Activated naive CD4-positive, alpha-beta T cell treated with anti-CD3 and anti-CD28 coated beads, Interleukin-2, amount 10 ng/mL, durations not matched to agents 7 days and 5 days (primary cell): ENCODE measurements around the gene CR2.
"Not testable (repeated sequence)": the region's sequence is repeated elsewhere in the genome, so short reads cannot be mapped to it uniquely, and the experiment has no call there.

ENCODE experiments used
- CTCF ChIA-PET: fragments of 350-600 bp; sonication (Branson Sonifier 250); formaldehyde crosslinking; loops from one replicate; lab custom pipeline; 2021; ENCODE audit warnings: antibody characterized with exemption; lab: Charles Lee
- DNase-seq: peaks from one replicate; pipeline ENCODE4 v3.0.0-alpha.2; 2020
- H3K27ac Mint-ChIP-seq: one replicate; pipeline ENCODE4 v1.8.0; 2021; ENCODE audit warnings: mild to moderate bottlenecking, moderate library complexity, mixed read lengths
- H3K27me3 Mint-ChIP-seq: one replicate; pipeline ENCODE4 v1.8.0; 2021; ENCODE audit warnings: mild to moderate bottlenecking, mixed read lengths
- H3K36me3 Mint-ChIP-seq: one replicate; pipeline ENCODE4 v1.8.0; 2021; ENCODE audit warnings: mixed read lengths
- H3K4me1 Mint-ChIP-seq: one replicate; pipeline ENCODE4 v1.8.0; 2021; ENCODE audit warnings: mixed read lengths
- H3K4me3 Mint-ChIP-seq: one replicate; pipeline ENCODE4 v1.8.0; 2021; ENCODE audit warnings: mild to moderate bottlenecking, moderate library complexity, mixed read lengths
- H3K9me3 Mint-ChIP-seq: one replicate; pipeline ENCODE4 v1.8.0; 2021; ENCODE audit warnings: mixed read lengths

CR2 gene

DNA sequence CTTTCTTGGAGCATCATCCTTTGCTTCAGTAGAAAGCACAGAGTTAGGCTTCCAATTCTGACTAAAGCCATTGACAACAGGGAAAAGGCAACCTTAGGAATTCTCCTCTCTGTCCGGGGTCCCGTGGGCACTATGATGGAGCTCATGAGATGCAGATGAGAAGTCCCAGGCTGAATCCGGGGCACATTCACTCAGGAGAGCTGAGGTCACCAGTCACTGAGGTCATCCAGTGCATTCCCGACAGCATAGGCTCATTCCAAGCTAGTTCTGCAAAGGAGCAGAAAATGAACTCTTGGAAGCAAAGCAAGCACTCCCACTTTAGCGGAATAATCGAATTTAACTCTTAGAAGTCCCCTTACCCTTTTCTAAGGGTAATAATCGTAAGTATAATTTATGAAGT lies 48.6 kb downstream of the CR2 start:
- Mint-ChIP-seq H3K4me1 (no peaks in the 10 kb centered on the region), H3K9me3 (no peaks in the 10 kb centered on the region), H3K27ac (no peak overlapping the region), H3K4me3 (no peak overlapping the region), H3K36me3 (no peaks in the 10 kb centered on the region), H3K27me3 (peaks cover 30% of the 10 kb centered on the region)
- CTCF ChIA-PET = interaction anchor here (1.2 kb wide), 1 partner anchor 520 kb away, joined by 4 read pairs; no protein-coding TSS in a partner anchor
- DNase-seq = no peak

DNA sequence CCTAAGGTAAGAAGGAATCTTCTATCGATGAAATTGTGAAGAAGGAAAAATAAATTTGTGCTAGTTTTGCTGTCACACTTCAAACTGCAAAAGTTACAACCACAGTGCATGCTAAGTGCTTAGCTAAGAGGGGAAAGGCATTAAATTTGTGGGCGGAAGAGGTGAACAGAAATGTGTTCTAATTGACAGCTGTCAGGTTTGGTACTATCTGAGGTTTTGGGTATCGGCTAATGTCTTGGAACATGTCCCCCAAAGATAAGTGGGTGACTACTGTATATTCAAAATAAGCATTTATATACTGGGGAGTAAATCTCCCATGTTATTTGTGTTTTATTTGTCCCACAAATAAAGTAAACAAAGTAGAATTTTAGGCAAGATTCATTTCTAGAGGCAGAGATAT lies 49.8 kb downstream of the CR2 start:
- Mint-ChIP-seq H3K9me3 (no peaks in the 10 kb centered on the region), H3K27ac (no peak overlapping the region), H3K4me1 (no peaks in the 10 kb centered on the region), H3K36me3 (no peaks in the 10 kb centered on the region), H3K27me3 (peaks cover 28% of the 10 kb centered on the region), H3K4me3 (no peak overlapping the region)
- CTCF ChIA-PET = no interaction called here
- no peak for DNase-seq

DNA sequence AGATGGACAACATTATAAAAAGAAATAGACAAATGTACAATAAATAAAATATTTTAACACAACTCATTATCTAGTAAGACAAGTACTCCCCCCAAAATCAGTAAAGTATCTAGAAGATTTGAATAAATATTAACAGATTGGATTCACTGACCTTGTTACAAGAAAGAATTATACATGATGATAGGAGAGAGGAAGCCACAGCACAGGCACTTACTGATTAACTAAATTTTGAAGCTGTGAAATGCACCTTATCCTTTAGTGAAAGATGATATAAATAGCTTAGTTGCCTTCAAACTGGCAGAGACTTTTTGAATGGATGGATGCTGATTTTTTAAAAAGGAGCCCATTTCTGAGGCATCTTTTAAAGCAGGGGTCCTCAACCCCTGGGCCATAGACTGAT lies 50.3 kb downstream of the CR2 start:
- Mint-ChIP-seq H3K4me3 (no peak overlapping the region), H3K27me3 (peaks cover 33% of the 10 kb centered on the region), H3K4me1 (no peaks in the 10 kb centered on the region), H3K9me3 (no peaks in the 10 kb centered on the region), H3K36me3 (no peaks in the 10 kb centered on the region), H3K27ac (no peak overlapping the region)
- CTCF ChIA-PET = no interaction called here
- DNase-seq = no peak

DNA sequence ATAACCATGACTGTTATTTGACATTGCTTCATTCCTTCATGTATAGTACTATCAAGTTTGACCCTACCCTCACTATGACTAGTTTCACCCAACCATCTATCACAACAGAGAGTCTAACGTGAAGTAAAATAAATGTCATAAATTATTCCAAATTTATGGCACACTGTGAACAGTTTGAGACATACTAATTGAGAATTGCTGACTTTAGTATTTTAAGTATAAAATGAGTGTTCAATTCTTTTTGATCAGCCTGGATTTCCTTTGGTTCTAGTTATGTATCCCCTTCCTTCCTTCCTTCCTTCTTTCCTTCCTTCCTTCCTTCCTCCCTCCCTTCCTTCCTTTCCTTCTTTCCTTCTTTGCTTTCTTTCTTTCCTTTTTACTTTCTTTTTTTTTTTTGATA lies 56.3 kb downstream of the CR2 start:
- DNase-seq = no peak
- no peaks in the 10 kb centered on the region for H3K36me3 Mint-ChIP-seq
- peaks cover 25% of the 10 kb centered on the region for H3K27me3 Mint-ChIP-seq
- no peaks in the 10 kb centered on the region for H3K4me1 Mint-ChIP-seq
- no peak overlapping the region for H3K4me3 Mint-ChIP-seq
- CTCF ChIA-PET = no interaction called here
- no peak overlapping the region for H3K27ac Mint-ChIP-seq
- H3K9me3 Mint-ChIP-seq = no peaks in the 10 kb centered on the region

DNA sequence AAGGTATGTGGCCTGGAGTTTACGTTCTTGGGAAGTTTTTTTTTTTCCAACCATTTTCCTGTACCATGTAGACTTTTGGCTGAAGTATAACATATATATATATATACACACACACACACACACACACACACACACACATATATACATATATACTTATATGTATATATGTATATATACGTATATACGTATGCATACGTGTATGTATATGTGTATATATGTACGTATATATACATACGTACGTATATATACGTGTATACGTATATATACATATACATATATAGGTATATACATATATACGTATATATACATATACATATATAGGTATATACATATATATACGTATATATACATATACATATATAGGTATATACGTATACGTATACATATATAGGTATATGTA lies 60.8 kb downstream of the CR2 start:
- no peaks in the 10 kb centered on the region for H3K36me3 Mint-ChIP-seq
- H3K4me1 Mint-ChIP-seq = no peaks in the 10 kb centered on the region
- no peak for DNase-seq
- CTCF ChIA-PET = interaction anchor here (1.4 kb wide), 1 partner anchor 15 kb away, joined by 3 read pairs; no protein-coding TSS in a partner anchor
- peaks cover 13% of the 10 kb centered on the region for H3K27me3 Mint-ChIP-seq
- H3K4me3 Mint-ChIP-seq = no peak overlapping the region
- no peak overlapping the region for H3K27ac Mint-ChIP-seq
- H3K9me3 Mint-ChIP-seq = no peaks in the 10 kb centered on the region

DNA sequence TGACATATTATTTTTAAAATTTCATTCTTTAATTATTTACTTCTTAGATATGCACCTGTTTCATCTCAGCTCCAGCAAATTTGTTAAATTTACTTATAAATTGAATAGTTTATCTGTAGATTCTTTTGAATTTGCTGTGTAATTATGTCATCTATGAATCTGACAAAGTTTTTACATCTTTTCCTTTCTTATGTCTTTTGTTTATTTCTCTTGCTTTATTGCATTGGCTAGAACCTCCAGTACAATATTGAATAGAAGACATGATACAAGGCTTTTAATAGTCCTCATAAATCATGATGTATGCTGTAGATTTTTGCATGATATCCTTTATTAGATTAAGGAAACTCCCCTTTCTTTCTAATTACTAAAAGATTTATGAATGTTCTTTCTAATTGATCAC lies 62.6 kb downstream of the CR2 start:
- Mint-ChIP-seq H3K9me3 (no peaks in the 10 kb centered on the region), H3K4me1 (no peaks in the 10 kb centered on the region), H3K36me3 (no peaks in the 10 kb centered on the region), H3K27me3 (peaks cover 16% of the 10 kb centered on the region), H3K27ac (no peak overlapping the region), H3K4me3 (no peak overlapping the region)
- CTCF ChIA-PET = no interaction called here
- DNase-seq = no peak

DNA sequence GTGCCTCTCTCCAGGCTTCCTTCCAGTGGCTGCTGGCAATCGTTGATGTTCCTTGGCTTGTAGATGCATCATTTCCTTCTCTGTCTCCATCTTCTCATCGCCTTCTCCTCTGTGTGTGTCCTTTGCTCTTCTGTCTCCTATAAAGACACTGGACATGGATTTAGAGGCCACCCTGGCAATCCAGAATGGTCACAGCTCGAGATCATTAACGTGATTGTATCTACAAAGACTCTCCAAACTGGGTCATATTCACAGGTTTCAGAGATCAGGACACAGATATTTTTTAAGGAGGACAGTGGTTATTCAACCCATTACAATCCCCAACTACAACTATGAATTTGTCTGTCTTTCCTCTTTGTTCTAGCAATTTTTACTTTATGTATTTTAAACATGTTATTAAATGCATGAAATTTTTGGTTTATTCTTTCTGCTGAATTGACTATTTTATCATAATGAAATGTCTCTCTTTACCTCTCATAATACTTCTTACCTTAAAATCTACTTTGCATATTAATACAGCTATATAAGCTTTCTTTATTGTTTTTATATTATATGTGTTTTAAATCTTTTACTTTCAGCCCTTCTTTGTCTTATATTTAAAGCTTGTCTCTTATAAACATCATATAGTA lies 64.6 kb downstream of the CR2 start:
- no peak overlapping the region for H3K4me3 Mint-ChIP-seq
- no peaks in the 10 kb centered on the region for H3K9me3 Mint-ChIP-seq
- H3K4me1 Mint-ChIP-seq = no peaks in the 10 kb centered on the region
- no peak for DNase-seq
- peaks cover 12% of the 10 kb centered on the region for H3K27me3 Mint-ChIP-seq
- CTCF ChIA-PET = interaction anchor here (1.2 kb wide), 1 partner anchor 19 kb away, joined by 4 read pairs; no protein-coding TSS in a partner anchor
- no peak overlapping the region for H3K27ac Mint-ChIP-seq
- H3K36me3 Mint-ChIP-seq = no peaks in the 10 kb centered on the region

DNA sequence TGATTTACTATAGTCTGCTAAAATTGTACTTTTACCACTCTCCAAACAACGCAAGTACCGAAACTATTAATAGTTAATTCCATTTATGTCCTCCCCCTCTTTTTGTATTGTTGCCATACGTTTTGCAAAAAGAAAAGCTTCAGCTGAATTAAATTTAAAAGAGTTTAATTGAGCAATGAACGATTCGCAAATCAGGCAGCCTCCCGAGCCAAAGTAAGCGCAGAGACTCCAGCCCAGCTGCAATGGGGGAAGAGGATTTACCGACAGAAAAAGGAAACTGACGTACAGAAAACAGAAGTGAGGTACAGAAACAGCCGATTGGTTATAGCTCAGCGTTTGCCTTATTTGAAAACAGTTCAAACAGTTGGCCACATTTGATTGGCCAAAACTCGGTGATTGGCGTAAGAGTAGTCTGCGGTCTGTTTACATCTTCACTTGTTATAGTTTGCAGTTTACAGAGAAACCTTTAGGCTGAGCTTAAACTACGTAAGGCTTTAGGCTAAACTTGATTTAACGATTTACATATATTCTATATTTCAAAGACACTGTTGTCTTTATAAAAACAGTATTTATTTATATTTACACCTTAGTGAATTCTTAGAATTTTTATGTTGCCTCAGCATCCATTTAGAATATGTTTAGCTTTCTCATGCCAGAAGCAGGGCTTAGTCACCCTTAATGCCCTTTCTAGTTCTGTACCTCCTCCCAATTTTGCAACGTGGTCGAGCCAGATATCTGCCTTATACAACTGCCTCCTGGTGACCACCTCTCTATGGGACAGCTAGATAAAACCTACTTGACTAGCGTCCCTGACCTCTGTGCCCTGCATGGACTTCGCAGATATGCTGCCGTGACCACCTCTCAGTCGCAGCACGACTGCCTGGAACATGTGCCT lies 65.6 kb downstream of the CR2 start:
- CTCF ChIA-PET = interaction anchor here (0.6 kb wide), 2 partner anchors 413 to 433 kb away, joined by 3 read pairs; no protein-coding TSS in a partner anchor
- Mint-ChIP-seq H3K36me3 (no peaks in the 10 kb centered on the region), H3K9me3 (no peaks in the 10 kb centered on the region), H3K27ac (no peak overlapping the region), H3K4me3 (no peak overlapping the region), H3K27me3 (peaks cover 13% of the 10 kb centered on the region), H3K4me1 (no peaks in the 10 kb centered on the region)
- no peak for DNase-seq

DNA sequence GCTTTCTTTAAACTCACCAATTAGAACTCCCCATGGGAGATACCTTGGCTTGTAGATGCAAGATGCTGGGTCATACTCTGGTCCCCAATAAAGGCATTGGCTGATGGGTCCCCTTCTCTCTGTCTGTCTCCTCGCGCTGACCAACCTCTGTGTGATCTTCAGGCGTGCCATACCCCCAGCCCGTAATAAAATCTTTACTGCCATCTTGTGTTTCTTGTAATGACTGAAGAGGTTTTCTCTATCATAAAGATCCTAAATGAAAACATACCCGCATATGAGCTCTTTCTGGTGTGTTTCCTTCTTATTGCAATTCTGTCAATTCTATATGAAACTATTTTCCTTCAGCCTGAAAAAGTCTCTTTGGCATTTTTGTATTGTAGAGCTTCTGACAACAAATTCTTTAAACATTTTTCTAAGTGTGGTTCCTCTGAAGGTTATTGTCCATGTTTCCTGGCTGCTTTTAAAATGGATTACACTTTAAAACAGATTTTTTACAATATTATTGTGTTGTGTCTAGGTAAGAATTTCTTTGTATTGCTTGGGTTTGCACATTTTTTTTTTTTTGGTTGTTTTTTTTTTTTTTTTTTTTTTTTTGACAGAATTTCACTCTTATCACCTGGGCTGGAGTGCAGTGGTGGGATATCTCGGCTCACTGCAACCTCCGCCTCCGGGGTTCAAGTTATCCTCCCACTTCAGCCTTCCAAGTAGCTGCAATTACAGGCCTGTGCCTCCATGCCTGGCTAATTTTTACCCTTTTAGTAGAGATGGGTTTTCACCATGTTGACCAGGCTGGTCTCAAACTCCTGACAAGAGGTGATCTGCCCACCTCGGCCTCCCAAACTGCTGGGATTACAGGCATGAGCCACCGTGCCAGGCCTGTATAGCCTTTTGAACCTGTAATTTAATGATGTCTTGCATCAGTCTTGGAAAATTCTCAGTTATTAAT lies 66.5 kb downstream of the CR2 start:
- H3K36me3 Mint-ChIP-seq, H3K4me1 Mint-ChIP-seq, H3K9me3 Mint-ChIP-seq, DNase-seq, H3K4me3 Mint-ChIP-seq, H3K27ac Mint-ChIP-seq, CTCF ChIA-PET: not testable (repeated sequence)
- peaks cover 15% of the 10 kb centered on the region for H3K27me3 Mint-ChIP-seq

DNA sequence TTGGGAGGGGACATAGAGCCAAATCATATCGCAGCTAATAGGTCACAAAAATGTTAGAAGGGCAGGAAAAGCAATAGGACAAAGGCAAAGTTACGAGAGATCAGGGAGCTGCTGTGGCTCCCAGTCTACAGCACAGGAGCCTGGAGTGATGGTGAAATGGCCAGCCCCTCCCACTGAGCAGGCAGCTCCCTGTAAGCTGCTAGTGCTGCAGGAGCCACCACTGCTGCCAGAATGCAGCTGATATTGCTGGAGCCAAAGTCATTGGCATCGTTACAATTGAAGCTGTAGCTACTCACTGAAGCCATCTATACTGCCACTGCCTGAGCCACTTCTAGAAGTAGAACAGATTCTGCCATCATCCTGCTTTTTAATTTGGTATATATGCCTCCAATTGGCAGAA lies 71.1 kb downstream of the CR2 start:
- H3K4me3 Mint-ChIP-seq, DNase-seq, H3K27me3 Mint-ChIP-seq, H3K4me1 Mint-ChIP-seq, CTCF ChIA-PET, H3K27ac Mint-ChIP-seq, H3K9me3 Mint-ChIP-seq, H3K36me3 Mint-ChIP-seq: not testable (repeated sequence)

DNA sequence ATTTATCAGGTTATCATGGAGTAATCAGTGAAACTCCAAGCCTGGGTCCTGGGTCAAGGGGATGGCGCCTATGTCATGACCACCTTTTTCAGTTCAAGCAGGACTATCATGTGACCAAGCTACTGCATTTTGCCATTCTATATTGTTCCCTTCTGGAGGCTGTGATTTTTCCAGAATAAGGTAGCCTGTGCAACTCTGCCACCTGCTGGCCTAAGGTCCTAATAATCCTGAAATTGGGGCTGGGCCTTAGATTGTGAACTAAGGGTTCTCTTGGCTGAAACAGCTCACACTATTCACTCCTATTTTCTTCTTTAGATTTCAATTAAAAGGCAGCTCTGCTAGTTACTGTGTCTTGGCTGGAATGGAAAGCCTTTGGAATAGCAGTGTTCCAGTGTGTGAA lies 74.3 kb downstream of the CR2 start:
- DNase-seq, H3K9me3 Mint-ChIP-seq, H3K36me3 Mint-ChIP-seq, H3K27me3 Mint-ChIP-seq, H3K4me3 Mint-ChIP-seq, H3K27ac Mint-ChIP-seq, H3K4me1 Mint-ChIP-seq, CTCF ChIA-PET: not testable (repeated sequence)

DNA sequence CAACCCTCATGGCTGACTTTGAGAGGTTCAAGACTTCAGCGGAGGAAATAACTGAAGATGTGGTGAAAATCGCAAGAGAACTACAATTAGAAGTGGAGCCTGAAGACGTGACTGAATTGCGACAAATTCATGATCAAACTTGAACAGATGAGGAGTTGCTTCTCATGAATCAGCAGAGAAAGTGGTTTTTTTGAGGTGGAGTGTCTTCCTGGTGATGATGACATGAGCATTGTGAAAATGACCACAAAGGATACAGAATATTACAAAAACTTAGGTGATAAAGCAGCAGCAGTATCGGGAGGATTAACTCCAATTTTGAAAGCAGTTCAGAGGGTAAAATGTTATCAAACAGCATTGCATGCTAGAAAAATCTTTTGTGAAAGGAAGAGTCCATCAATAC lies 82.1 kb downstream of the CR2 start:
- H3K4me3 Mint-ChIP-seq, H3K9me3 Mint-ChIP-seq, DNase-seq, H3K4me1 Mint-ChIP-seq, H3K27ac Mint-ChIP-seq, H3K36me3 Mint-ChIP-seq, CTCF ChIA-PET, H3K27me3 Mint-ChIP-seq: not testable (repeated sequence)
